NCI-H2029 treated with DMSO at 0.1 percent for 48 hours (cell line): ENCODE measurements around the gene CHRM1.
"Not testable (repeated sequence)": the region's sequence is repeated elsewhere in the genome, so short reads cannot be mapped to it uniquely, and the experiment has no call there.

Source experiments
- DNase-seq: peaks from one replicate; lab custom pipeline; 2025; lab: John Stamatoyannopoulos, UW

The CHRM1 gene

GRCh38 chr11:62875698-62876478 is 45.3 kb downstream of the CHRM1 start:
- DNase-seq = no peak

GRCh38 chr11:62874851-62875250 is 46.3 kb downstream of the CHRM1 start:
- no peak for DNase-seq

- no peak for DNase-seq
Observed at GRCh38 chr11:62865635-62866034, 55.5 kb downstream of the CHRM1 start.

- no peak for DNase-seq
Observed at GRCh38 chr11:62863687-62864335, 57.4 kb downstream of the CHRM1 start.

GRCh38 chr11:62861564-62862192 is 59.5 kb downstream of the CHRM1 start:
- not testable (repeated sequence) for DNase-seq

GRCh38 chr11:62860835-62861563 is 60.2 kb downstream of the CHRM1 start:
- no peak for DNase-seq

GRCh38 chr11:62859281-62859703 is 61.9 kb downstream of the CHRM1 start:
- not testable (repeated sequence) for DNase-seq
